Cardiac muscle cell (in vitro differentiated cells and primary cell): Measurements from ENCODE around the gene CCR8. TPM values are rescaled to one million over a fixed set of nuclear protein-coding genes. Genes with fewer than 3 reads are reported as not detected.

ENCODE experiments used
- DNase-seq, 2 donors: peaks; one replicate each; pipeline versions ENCODE4 v3.0.0 to v3.0.0-alpha.2; 2010 to 2017; ENCODE audit warnings: low read depth in 1 of 2, low spot score in 1 of 2
- H3K27ac ChIP-seq: fragments of 200-600 bp; sonication (generic); 2 replicates; pipeline ENCODE4 v1.5.1; 2016
- H3K27me3 ChIP-seq: fragments of 200-600 bp; sonication (generic); 2 replicates; pipeline ENCODE4 v1.6.0; 2016; ENCODE audit warnings: control low read depth
- H3K36me3 ChIP-seq: fragments of 200-600 bp; sonication (generic); 2 replicates; pipeline ENCODE4 v1.5.1; 2016; ENCODE audit warnings: control low read depth
- H3K4me1 ChIP-seq: fragments of 200-600 bp; sonication (generic); 2 replicates; pipeline ENCODE4 v1.8.1; 2017; ENCODE audit warnings: low read depth, mild to moderate bottlenecking, mixed run types
- H3K4me3 ChIP-seq: fragments of 200-600 bp; sonication (generic); 2 replicates; pipeline ENCODE4 v1.5.1; 2016; ENCODE audit warnings: mild to moderate bottlenecking
- H3K9me3 ChIP-seq: fragments of 200-600 bp; sonication (generic); 2 replicates; pipeline ENCODE4 v1.5.1; 2017; ENCODE audit warnings: low read depth, mild to moderate bottlenecking, control low read depth
- polyA plus RNA-seq: library from polyadenylated mRNA; unstranded; fragments of >200 nt; fragmentation: Nextera tagmentation; extraction: Ambion mirVana; gene quantifications from 2 replicates; pipeline ENCODE4 v1.2.1, GENCODE V29; 2016
- total RNA-seq: library from RNA; depleted of rRNA; stranded (reverse); fragments of >200 nt; gene quantifications from 2 replicates; pipeline ENCODE4 v1.2.3, GENCODE V29; 2016
- TF ChIP-seq, protein P1 (sequence below): IDR thresholded peaks from 2 replicates; pipeline ENCODE4 v1.5.1; 2012; ENCODE audit warnings: low read depth, mild to moderate bottlenecking, low read length

CCR8 gene
- total and polyA plus RNA-seq, 2 experiments from 2014 or later, result not detected

DNA sequence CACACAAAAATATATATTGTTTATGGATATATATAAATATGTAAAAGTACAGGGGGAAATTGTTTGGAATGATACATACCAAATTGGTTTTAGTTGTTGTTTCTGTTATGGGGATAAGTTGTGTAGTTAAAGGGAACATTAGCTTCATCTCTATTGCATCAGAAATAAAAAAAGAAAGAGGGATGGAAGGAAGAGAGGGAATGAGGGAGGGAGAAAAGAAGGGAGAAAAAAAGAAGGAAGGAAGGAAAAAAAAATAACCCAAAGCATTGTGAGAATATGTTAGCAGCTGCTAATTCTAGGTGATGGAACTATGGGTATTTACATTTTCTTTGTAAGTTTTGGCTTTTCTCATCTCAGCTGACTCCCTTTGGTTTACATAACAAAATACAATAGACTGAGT lies 1.3 kb downstream of the CCR8 start:
- Histone ChIP-seq H3K27me3 (no peaks in the 10 kb centered on the region), H3K36me3 (no peaks in the 10 kb centered on the region), H3K4me3 (no peak overlapping the region), H3K9me3 (no peaks in the 10 kb centered on the region), H3K4me1 (no peaks in the 10 kb centered on the region), H3K27ac (no peak overlapping the region)
- no peak for DNase-seq
- TF ChIP-seq, protein P1, sequence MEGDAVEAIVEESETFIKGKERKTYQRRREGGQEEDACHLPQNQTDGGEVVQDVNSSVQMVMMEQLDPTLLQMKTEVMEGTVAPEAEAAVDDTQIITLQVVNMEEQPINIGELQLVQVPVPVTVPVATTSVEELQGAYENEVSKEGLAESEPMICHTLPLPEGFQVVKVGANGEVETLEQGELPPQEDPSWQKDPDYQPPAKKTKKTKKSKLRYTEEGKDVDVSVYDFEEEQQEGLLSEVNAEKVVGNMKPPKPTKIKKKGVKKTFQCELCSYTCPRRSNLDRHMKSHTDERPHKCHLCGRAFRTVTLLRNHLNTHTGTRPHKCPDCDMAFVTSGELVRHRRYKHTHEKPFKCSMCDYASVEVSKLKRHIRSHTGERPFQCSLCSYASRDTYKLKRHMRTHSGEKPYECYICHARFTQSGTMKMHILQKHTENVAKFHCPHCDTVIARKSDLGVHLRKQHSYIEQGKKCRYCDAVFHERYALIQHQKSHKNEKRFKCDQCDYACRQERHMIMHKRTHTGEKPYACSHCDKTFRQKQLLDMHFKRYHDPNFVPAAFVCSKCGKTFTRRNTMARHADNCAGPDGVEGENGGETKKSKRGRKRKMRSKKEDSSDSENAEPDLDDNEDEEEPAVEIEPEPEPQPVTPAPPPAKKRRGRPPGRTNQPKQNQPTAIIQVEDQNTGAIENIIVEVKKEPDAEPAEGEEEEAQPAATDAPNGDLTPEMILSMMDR, result no peak

DNA sequence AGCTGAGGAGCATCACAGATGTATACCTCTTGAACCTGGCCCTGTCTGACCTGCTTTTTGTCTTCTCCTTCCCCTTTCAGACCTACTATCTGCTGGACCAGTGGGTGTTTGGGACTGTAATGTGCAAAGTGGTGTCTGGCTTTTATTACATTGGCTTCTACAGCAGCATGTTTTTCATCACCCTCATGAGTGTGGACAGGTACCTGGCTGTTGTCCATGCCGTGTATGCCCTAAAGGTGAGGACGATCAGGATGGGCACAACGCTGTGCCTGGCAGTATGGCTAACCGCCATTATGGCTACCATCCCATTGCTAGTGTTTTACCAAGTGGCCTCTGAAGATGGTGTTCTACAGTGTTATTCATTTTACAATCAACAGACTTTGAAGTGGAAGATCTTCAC lies 3.0 kb downstream of the CCR8 start:
- Histone ChIP-seq H3K4me3 (no peak overlapping the region), H3K27ac (no peak overlapping the region), H3K27me3 (no peaks in the 10 kb centered on the region), H3K4me1 (no peaks in the 10 kb centered on the region), H3K36me3 (no peaks in the 10 kb centered on the region), H3K9me3 (no peaks in the 10 kb centered on the region)
- TF ChIP-seq, protein P1, result no peak
- DNase-seq, result no peak

DNA sequence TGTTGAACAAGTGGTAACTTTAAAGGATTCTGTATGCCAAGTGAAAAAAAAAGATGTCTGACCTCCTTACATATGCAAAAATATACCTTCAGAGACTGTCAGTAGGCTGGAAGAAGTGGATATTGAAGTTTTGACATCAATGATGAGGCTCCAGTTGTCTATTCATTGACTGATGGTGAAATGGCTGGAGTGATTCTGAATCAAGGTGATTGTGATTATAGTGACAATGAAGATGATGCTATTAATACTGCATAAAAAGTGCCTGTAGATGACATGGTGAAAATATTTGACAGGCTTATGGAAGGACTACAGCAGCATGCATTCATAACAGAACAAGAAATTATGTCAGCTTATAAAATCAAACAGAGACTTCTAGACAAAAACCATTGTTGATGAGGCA lies 4.1 kb downstream of the CCR8 start:
- H3K27me3 ChIP-seq, result no peaks in the 10 kb centered on the region
- TF ChIP-seq, protein P1, result no peak
- H3K9me3 ChIP-seq, result no peaks in the 10 kb centered on the region
- H3K4me1 ChIP-seq, result no peaks in the 10 kb centered on the region
- no peak overlapping the region for H3K27ac ChIP-seq
- no peak for DNase-seq
- H3K36me3 ChIP-seq, result no peaks in the 10 kb centered on the region
- H3K4me3 ChIP-seq, result no peak overlapping the region

DNA sequence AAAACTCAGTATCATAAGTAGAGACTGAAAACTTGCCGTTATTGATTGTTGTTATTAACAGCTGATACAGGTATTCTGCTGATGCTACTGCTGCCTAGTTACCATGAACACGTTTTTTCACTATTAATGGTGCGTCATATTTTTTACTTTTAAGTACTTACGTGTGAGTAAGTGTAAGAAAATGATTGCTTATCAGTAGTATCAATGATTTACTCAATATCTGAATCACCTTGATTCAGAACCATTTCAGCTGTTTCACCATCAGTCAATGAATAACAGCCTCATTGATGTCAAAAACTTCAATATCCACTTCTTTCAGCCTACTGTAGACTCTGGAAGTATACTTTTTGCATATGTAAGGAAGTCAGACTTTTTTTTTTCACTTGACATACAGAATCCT lies 4.7 kb downstream of the CCR8 start:
- H3K4me1 ChIP-seq, result no peaks in the 10 kb centered on the region
- H3K36me3 ChIP-seq, result no peaks in the 10 kb centered on the region
- H3K27ac ChIP-seq, result no peak overlapping the region
- no peaks in the 10 kb centered on the region for H3K9me3 ChIP-seq
- no peak overlapping the region for H3K4me3 ChIP-seq
- TF ChIP-seq, protein P1, result no peak
- H3K27me3 ChIP-seq, result no peaks in the 10 kb centered on the region
- no peak for DNase-seq

DNA sequence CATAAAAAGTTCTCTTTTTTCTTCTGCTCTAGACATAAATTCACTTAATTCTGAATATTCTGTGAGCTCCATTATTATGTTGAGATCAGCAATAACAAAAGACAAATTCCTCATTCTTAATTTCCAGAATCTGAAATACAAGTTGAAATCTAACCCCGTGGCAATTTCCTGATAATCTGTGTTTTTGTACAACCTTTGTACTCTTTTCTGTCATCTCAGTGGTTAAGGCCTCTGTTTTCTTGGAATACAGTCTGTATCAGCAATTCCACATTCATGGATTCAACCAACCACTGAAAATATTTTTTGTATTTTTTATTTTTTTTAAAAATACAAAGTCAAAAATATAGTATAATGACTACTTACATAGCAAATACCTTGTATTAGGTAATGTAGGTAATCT lies 8.7 kb downstream of the CCR8 start:
- H3K9me3 ChIP-seq, result no peaks in the 10 kb centered on the region
- TF ChIP-seq, protein P1, result no peak
- no peaks in the 10 kb centered on the region for H3K27me3 ChIP-seq

DNA sequence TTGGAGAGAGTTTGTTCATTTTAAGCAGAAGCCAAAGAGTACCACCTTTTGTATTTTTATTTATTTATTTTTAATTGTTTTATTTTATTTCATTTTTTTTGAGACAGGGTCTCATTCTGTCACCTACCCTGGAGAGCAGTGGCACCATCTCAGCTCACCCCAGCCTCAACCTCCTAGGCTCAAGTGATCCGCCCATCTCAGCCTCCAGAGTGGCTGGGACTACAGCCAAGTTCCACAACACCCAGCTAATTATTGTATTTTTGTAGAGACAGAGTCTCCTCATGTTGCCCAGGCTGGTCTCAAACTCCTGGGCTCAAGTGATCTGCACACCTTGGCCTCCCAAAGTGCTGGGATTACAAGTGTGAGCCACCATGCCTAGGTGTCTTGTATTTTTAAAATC lies 9.6 kb downstream of the CCR8 start:
- Histone ChIP-seq H3K36me3 (no peaks in the 10 kb centered on the region), H3K9me3 (no peaks in the 10 kb centered on the region), H3K27ac (no peak overlapping the region), H3K27me3 (no peaks in the 10 kb centered on the region), H3K4me3 (no peak overlapping the region), H3K4me1 (no peaks in the 10 kb centered on the region)
- TF ChIP-seq, protein P1, result no peak
- no peak for DNase-seq

More for the DNA sequence above, 8.7 kb downstream of the CCR8 start:
- H3K27ac ChIP-seq, result no peak overlapping the region
- no peaks in the 10 kb centered on the region for H3K36me3 ChIP-seq
- no peak overlapping the region for H3K4me3 ChIP-seq
- no peaks in the 10 kb centered on the region for H3K4me1 ChIP-seq
- DNase-seq, result no peak
